HCT116 (cell line): ENCODE data around the gene SUPT4H1. TPM values are rescaled to one million over a fixed set of nuclear protein-coding genes. Genes with fewer than 3 reads are reported as not detected.

Source experiments
- ATAC-seq: fragments of 200-7000 bp; cut with Tn5 transposase; 2 replicates; pipeline ENCODE4 v1.9.1; 2020; ENCODE audit warnings: mild to moderate bottlenecking, moderate library complexity
- BruUV-seq: library from RNA; stranded (reverse); fragments of 400-500 nt; replicated peaks from 2 replicates; lab custom pipeline; 2021; lab: Mats Ljungman, UMichigan
- CTCF ChIA-PET: fragments of 300-600 bp; sonication (Branson Sonifier 250); formaldehyde crosslinking; loops from one replicate; lab custom pipeline; 2021; ENCODE audit warnings: antibody characterized with exemption; lab: Charles Lee
- POLR2A ChIA-PET: fragments of 300-600, 350-600 bp; sonication (Branson Sonifier 250); formaldehyde crosslinking; loops from one replicate; lab custom pipeline; 2021; ENCODE audit warnings: antibody characterized with exemption; lab: Charles Lee
- RAD21 ChIA-PET, 2 experiments: fragments of 300-600 bp; sonication (Branson Sonifier 250); formaldehyde crosslinking; loops; one replicate each; lab custom pipeline; 2023; ENCODE audit warnings: low total read pairs in 2 of 2; ENCODE audit not compliant: uncharacterized antibody in 2 of 2, unreplicated experiment in 2 of 2, low non-redundant PET in 1 of 2; lab: Charles Lee
- DNase-seq: peaks from one replicate; pipeline ENCODE4 v3.0.0-alpha.2; 2010; ENCODE audit warnings: low read depth, low spot score
- H2AFZ ChIP-seq: fragments of 200-600 bp; shearing (Covaris generic), sonication (generic); 2 replicates; pipeline ENCODE4 v1.6.1; 2017; ENCODE audit warnings: low read depth, mixed run types, mixed read lengths, antibody characterized with exemption, low read length; ENCODE audit not compliant: poor library complexity, severe bottlenecking
- H3K27ac ChIP-seq: 2 replicates; pipeline ENCODE4 v1.5.1; 2012; ENCODE audit warnings: low read depth, low read length
- H3K27me3 ChIP-seq: fragments of 200-600 bp; sonication (generic); 2 replicates; pipeline ENCODE4 v1.6.1; 2016; ENCODE audit warnings: mixed run types, low read length, mixed read lengths; ENCODE audit not compliant: insufficient read depth
- H3K36me3 ChIP-seq, 2 experiments: fragments of 200-500 bp in 1 of 2; fragments of 200-600 bp in 1 of 2; sonication (Bioruptor generic) in 1 of 2; sonication (generic) in 1 of 2; 2 replicates each; pipeline versions ENCODE4 v1.5.1 to v1.6.1; 2014 to 2016; ENCODE audit warnings: low read length in 2 of 2, inconsistent platforms in 1 of 2, mixed read lengths in 1 of 2, mixed run types in 1 of 2; ENCODE audit not compliant: insufficient read depth in 2 of 2, control insufficient read depth in 1 of 2
- H3K4me1 ChIP-seq, 2 experiments: fragments of 200-600 bp in 1 of 2; sonication (generic) in 1 of 2; 2 replicates each; pipeline versions ENCODE4 v1.5.1 to v1.6.1; 2012 to 2017; ENCODE audit warnings: low read length in 2 of 2, inconsistent platforms in 1 of 2, mild to moderate bottlenecking in 1 of 2, mixed read lengths in 1 of 2, mixed run types in 1 of 2, moderate library complexity in 1 of 2; ENCODE audit not compliant: insufficient read depth in 2 of 2, control insufficient read depth in 1 of 2
- H3K4me2 ChIP-seq: fragments of 200-600 bp; sonication (generic); 2 replicates; pipeline ENCODE4 v1.6.1; 2017; ENCODE audit warnings: mixed run types, low read length, mixed read lengths
- H3K4me3 ChIP-seq, 2 experiments: fragments of 200-600 bp in 1 of 2; sonication (generic) in 1 of 2; replicated peaks in 1 of 2; 2 replicates each; pipeline ENCODE4 v1.5.1; 2011 to 2016; ENCODE audit warnings: low read length in 2 of 2, control low read depth in 1 of 2, low read depth in 1 of 2, mild to moderate bottlenecking in 1 of 2, mixed read lengths in 1 of 2, mixed run types in 1 of 2
- H3K79me2 ChIP-seq: fragments of 200-600 bp; sonication (generic); 2 replicates; pipeline ENCODE4 v1.6.1; 2017; ENCODE audit warnings: mild to moderate bottlenecking, mixed run types, low read length, moderate library complexity, mixed read lengths; ENCODE audit not compliant: insufficient read depth
- H3K9ac ChIP-seq: fragments of 200-600 bp; sonication (generic); 2 replicates; pipeline ENCODE4 v1.6.1; 2016; ENCODE audit warnings: low read length, mixed read lengths
- H3K9me2 ChIP-seq: fragments of 200-600 bp; sonication (generic), shearing (Covaris generic); 2 replicates; pipeline ENCODE4 v1.6.1; 2017; ENCODE audit warnings: mixed run types, mild to moderate bottlenecking, moderate library complexity; ENCODE audit not compliant: insufficient read depth
- H3K9me3 ChIP-seq, 2 experiments: fragments of 200-500 bp in 1 of 2; fragments of 200-600 bp in 1 of 2; sonication (Bioruptor generic) in 1 of 2; sonication (generic) in 1 of 2; 2 replicates each; pipeline ENCODE4 v1.6.1; 2014 to 2017; ENCODE audit warnings: low read length in 2 of 2, mixed read lengths in 2 of 2, inconsistent platforms in 1 of 2, low read depth in 1 of 2, mild to moderate bottlenecking in 1 of 2, mixed run types in 1 of 2, moderate library complexity in 1 of 2; ENCODE audit not compliant: control insufficient read depth in 1 of 2, insufficient read depth in 1 of 2
- H4K20me1 ChIP-seq: fragments of 200-600 bp; sonication (generic), shearing (Covaris generic); 2 replicates; pipeline ENCODE4 v1.6.1; 2017; ENCODE audit warnings: mixed run types, mild to moderate bottlenecking, moderate library complexity; ENCODE audit not compliant: insufficient read depth
- CBX3 ChIP-seq: IDR thresholded peaks from 2 replicates; pipeline ENCODE4 v1.6.1; 2012; ENCODE audit warnings: low read depth
- EGR1 ChIP-seq: IDR thresholded peaks from 2 replicates; pipeline ENCODE4 v1.6.1; 2012; ENCODE audit warnings: low read depth
- ELF1 ChIP-seq: IDR thresholded peaks from 2 replicates; pipeline ENCODE4 v1.6.1; 2012; ENCODE audit warnings: low read depth, borderline replicate concordance
- EZH2phosphoT487 ChIP-seq: fragments of 200-600 bp; IDR thresholded peaks from 2 replicates; pipeline ENCODE4 v1.6.1; 2018; ENCODE audit warnings: antibody characterized with exemption, borderline replicate concordance
- FOSL1 ChIP-seq: IDR thresholded peaks from 2 replicates; pipeline ENCODE4 v1.6.1; 2012; ENCODE audit warnings: low read depth
- RAD21 ChIP-seq: IDR thresholded peaks from 2 replicates; pipeline ENCODE4 v1.6.1; 2012; ENCODE audit warnings: low read depth, mild to moderate bottlenecking
- REST ChIP-seq: IDR thresholded peaks from 2 replicates; pipeline ENCODE4 v1.6.1; 2012; ENCODE audit warnings: low read depth
- SIN3A ChIP-seq: IDR thresholded peaks from 2 replicates; pipeline ENCODE4 v1.6.1; 2012; ENCODE audit warnings: low read depth
- SRF ChIP-seq: IDR thresholded peaks from 2 replicates; pipeline ENCODE4 v1.6.1; 2012; ENCODE audit warnings: low read depth
- ZFX ChIP-seq: fragments of 450-650 bp; IDR thresholded peaks from 2 replicates; pipeline ENCODE4 v1.6.1; 2017
- ZNF274 ChIP-seq: fragments of 200-500 bp; sonication (Bioruptor generic); IDR thresholded peaks from 2 replicates; pipeline ENCODE4 v1.6.1; 2014; ENCODE audit warnings: mild to moderate bottlenecking, low read depth, low read length, inconsistent platforms
- intact Hi-C: fragments of 100-400 bp; cut with micrococcal nuclease; formaldehyde crosslinking; loops from 2 replicates; pipeline ENCODE4 v1.10.0; 2022
- total RNA-seq: library from RNA; stranded (reverse); gene quantifications from one replicate; pipeline ENCODE4 v1.2.1, GENCODE V29; 2021; ENCODE audit not compliant: unreplicated experiment
- TF ChIP-seq, protein P1 (sequence below): IDR thresholded peaks from 2 replicates; pipeline ENCODE4 v1.6.1; 2012

The SUPT4H1 gene
- total RNA-seq, 1 experiment from 2014 or later, result 118 TPM

DNA sequence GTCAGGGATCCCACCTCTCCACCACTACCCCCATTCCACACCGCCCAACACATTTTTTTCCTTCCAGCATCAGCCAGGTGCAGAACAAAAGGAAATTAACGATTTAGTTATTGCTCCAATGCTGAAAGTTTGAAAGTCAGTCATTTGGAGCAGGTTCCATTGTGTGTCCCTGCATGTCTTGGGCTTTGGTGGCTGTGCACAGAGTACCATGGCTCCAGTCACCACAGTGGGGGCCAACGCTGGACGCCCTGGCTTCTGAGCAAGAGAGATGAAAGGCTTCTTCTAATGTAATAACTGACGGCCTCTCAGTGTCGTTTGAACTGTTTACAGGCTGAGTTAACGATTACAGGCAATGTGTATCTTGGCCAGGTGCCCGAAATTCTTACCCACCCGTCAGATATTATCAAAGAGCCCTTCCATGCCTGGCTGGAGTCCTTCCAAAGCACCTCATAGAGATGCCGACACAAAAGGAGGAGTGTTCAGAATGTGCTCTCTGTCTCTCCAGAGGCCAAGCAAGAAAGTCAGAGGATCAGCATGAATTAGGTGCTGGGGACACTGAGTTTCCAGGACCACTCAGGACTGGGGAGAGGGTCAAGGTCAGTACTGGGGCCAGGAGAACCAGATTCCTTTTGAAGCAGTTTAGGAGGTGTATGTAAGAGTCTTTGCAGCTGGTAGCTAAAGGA lies 39.4 kb upstream of the SUPT4H1 start (continued):
- no peak for TF ChIP-seq REST
- TF ChIP-seq SRF, result peak; percentile 85
- peak; percentile 100 for TF ChIP-seq SIN3A
- TF ChIP-seq FOSL1, result peak; percentile 90
- TF ChIP-seq EGR1, result peak; percentile 67; the same call in 1 of the 2 replicates
- TF ChIP-seq RAD21, result peak; percentile 56
- TF ChIP-seq, protein P1, sequence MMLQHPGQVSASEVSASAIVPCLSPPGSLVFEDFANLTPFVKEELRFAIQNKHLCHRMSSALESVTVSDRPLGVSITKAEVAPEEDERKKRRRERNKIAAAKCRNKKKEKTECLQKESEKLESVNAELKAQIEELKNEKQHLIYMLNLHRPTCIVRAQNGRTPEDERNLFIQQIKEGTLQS, result no peak
- no peak; the same call in 1 of the 2 replicates for TF ChIP-seq ELF1

- Histone ChIP-seq H3K27me3 (no peaks in the 10 kb centered on the region), H4K20me1 (no peaks in the 10 kb centered on the region), H3K36me3 (peaks cover 0 to 4% of the 10 kb centered on the region in 2 experiments; a peak in 2 of 4 replicates), H3K4me1 (peaks cover 89 to 100% of the 10 kb centered on the region in 2 experiments), H3K79me2 (peaks cover 84% of the 10 kb centered on the region), H3K9me2 (no peaks in the 10 kb centered on the region), H3K4me3 (peak overlapping the region; percentile 3 to 27; a peak in 2 of 4 replicates), H3K9ac (peak overlapping the region; percentile 11), H3K9me3 (no peaks in the 10 kb centered on the region), H2AFZ (no peak overlapping the region), H3K27ac (peak overlapping the region; percentile 64), H3K4me2 (peak overlapping the region; percentile 70)
- TF ChIP-seq CBX3 (no peak), ZFX (no peak), SIN3A (no peak), EZH2phosphoT487 (no peak), ZNF274 (no peak)
- DNase-seq (no peak), ATAC-seq (peak; percentile 2; the same call in 1 of the 2 replicates)
- intact Hi-C loops, result loop anchor here (1.0 kb wide), 1 partner anchor 39 kb away; the partner anchor contains the start of gene SUPT4H1
- BruUV-seq, result no TSS peak
- POLR2A ChIA-PET, result interaction anchor here (1.1 to 2.4 kb wide), 3 partner anchors 10 to 35 kb away, joined by 4 to 17 read pairs (median 4); partner anchors contain the start of gene RNF43
- RAD21 ChIA-PET, result interaction anchor here in 1 of 2 experiments (0.7 kb wide), 1 partner anchor 32 kb away, joined by 3 read pairs; no protein-coding TSS in a partner anchor
- CTCF ChIA-PET, result no interaction called here
Observed at GRCh38 chr17:58390884-58391283, 38.9 kb upstream of the SUPT4H1 start.
